GM12864 (cell line): ENCODE results near the gene INPP4B.

Experiments
- DNase-seq: peaks from one replicate; pipeline ENCODE4 v3.0.0-alpha.2; 2011; ENCODE audit warnings: low read depth
- H3K4me3 ChIP-seq: 2 replicates; pipeline ENCODE4 v1.5.1; 2011; ENCODE audit warnings: mild to moderate bottlenecking, low read depth, low read length, control low read depth
- CTCF ChIP-seq: IDR thresholded peaks from 2 replicates; pipeline ENCODE4 v1.5.1; 2011; ENCODE audit warnings: low read depth, mild to moderate bottlenecking, moderate library complexity, low read length, control low read depth, inconsistent platforms; ENCODE audit errors: missing control alignments

The INPP4B gene

DNA sequence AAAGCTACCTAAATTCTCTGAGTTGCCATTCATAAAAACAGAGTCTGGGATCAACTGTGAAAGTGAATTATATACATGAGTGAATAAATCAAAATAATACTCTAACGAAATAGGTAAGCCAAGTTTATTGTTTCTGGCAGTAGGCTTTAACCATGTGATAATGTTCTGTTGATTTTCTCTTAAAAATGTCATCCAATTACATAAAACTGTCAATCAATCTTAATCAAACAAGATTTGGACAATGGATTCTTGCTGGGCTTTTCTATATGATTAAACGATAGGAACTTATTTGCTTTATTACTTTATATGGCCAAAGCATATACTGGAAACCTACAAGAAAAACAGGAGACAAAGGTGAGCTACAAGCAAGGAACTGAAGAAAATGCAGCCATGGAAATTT, 148.8 kb downstream of the INPP4B start:
- TF ChIP-seq CTCF, result no peak
- DNase-seq, result no peak
- no peak overlapping the region for H3K4me3 ChIP-seq

- no peak for DNase-seq
- TF ChIP-seq CTCF, result no peak
- H3K4me3 ChIP-seq, result no peak overlapping the region
Observed at GRCh38 chr4:142696334-142697122, 149.6 kb downstream of the INPP4B start.

- TF ChIP-seq CTCF, result no peak
- DNase-seq, result no peak
- no peak overlapping the region for H3K4me3 ChIP-seq
Observed at GRCh38 chr4:142690406-142691163, 155.5 kb downstream of the INPP4B start.

GRCh38 chr4:142687547-142688275, 158.4 kb downstream of the INPP4B start:
- H3K4me3 ChIP-seq, result no peak overlapping the region
- no peak for TF ChIP-seq CTCF
- DNase-seq, result no peak

DNA sequence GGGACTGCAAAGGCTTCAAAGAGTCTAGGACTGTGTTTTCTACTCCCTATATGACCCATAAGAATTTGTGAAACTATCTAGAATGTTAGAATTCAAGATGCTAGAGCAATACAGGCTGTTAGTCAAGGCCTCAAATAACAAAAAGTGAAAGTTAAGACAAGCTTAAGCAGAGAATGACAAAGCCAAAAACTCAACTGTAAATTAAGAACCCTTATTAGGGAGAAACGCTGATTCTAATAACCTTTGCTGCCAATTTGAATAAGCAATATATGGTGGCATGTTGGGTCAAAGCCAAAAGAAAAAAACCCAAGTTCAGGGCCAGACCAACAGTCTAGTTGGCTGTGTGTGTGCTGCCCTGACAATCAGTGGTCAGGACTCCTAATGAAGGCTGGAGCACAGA, 160.0 kb downstream of the INPP4B start:
- no peak overlapping the region for H3K4me3 ChIP-seq
- no peak for DNase-seq
- no peak for TF ChIP-seq CTCF

DNA sequence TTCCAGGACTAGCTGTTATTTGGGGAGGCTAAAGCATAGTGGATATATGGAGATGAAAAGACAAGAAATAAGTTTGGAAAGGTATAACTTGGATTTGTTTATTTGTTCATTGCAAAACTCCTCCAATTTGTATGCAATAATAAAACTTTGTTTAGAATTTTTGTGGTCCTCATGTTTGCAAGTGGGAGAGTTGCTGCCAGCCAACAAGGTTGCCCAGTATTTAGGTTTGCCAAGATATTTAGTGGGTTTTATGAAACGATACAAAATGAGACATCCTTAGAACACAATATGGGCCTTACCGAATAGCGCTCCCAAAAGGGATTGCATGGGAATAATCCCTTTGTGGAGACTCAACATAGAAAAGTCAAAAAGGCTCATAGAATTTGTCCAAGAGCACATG, 162.1 kb downstream of the INPP4B start:
- H3K4me3 ChIP-seq, result no peak overlapping the region
- DNase-seq, result no peak
- no peak for TF ChIP-seq CTCF
